HG02852 (cell line): Measurements from ENCODE around the gene PRAME.
"Not testable (repeated sequence)": the region's sequence is repeated elsewhere in the genome, so short reads cannot be mapped to it uniquely, and the experiment has no call there.

Experiments used
- ATAC-seq: cut with Tn5 transposase; IDR thresholded peaks from one replicate; pipeline ENCODE4 v1.9.1; 2021; ENCODE audit warnings: mild to moderate bottlenecking, moderate library complexity; ENCODE audit not compliant: unreplicated experiment

PRAME gene

DNA sequence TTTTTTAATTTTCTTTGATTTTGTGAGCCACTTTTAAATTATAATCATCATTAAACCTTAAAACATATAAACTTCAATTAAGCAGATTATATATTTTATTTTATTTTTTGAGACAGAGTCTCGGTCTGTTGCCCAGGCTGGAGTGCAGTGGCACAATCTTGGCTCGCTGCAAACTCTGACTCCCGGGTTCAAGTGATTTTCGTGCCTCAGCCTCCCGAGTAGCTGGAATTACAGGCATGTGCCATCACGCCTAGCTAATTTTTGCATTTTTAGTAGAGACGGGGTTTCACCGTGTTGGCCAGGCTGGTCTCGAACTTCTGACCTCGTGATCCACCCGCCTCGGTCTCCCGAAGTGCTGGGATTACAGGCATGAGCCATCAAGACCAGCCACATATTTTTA lies 22.5 kb upstream of the PRAME start:
- ATAC-seq: not testable (repeated sequence)

DNA sequence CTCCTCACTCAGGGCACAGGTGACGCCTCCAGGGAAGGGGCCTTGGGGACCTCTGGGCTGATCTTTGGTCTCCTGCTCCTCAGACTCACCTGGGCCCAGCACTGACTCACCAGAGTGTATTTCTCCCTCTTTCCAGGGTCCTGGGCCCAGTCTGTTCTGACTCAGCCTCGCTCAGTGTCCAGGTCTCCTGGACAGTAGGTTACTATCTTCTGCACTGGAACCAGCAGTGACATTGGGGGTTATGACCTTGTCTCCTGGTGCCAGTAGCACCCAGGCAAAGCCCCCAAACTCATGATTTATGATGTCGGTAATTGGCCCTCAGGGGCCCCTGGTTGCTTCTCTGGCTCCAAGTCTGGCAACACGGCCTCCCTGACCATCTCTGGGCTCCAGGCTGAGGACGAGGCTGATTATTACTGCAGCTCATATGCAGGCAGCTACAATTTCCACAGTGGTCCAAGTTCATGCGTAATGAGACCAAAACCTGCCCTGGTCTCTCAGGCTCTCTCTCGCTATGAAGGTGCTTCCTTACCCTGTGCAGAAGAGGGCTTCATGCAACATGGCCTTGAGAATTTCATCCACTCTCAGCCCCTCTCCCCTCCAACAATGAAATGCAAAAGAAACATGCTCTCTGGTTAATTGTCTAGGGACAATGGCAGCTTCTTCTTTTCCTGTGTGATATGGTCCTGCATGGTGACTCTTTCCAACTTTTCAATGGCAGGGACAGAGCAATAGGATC lies 21.0 kb upstream of the PRAME start:
- no peak for ATAC-seq

DNA sequence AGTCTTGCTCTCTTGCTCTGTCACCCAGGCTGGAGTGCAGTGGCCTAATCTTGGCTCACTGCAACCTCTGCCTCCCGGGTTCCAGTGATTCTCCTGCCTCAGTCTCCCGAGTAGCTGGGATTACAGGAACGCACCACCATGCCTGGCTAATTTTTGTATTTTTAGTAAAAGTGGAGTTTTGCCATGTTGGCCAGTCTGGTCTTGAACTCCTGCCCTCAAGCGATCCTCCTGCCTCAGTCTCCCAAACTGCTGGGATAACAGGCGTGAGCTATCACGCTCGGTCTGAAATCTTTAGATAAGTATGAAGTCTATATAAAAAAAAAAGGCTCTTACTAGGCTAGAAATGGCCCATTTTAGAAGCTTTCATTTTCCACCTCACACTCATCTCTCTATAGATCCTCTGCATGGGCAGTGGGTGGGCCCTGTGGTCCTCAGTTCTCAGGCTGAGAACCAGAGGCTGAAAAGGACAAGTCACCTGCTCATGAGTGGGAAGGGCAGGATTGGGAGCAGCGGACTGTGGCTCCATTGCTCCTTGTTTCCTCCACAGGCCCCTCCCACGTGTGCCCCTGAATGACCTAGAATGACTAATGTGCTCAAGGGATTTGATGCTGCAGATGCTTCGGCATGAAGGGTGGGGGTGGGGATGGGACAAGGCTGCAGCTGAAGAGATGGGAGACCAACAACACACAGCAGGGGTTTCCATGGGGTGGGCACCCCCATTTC lies 19.8 kb upstream of the PRAME start:
- ATAC-seq: no peak

GRCh38 chr22:22576989-22577427 lies 17.9 kb upstream of the PRAME start:
- ATAC-seq: no peak

DNA sequence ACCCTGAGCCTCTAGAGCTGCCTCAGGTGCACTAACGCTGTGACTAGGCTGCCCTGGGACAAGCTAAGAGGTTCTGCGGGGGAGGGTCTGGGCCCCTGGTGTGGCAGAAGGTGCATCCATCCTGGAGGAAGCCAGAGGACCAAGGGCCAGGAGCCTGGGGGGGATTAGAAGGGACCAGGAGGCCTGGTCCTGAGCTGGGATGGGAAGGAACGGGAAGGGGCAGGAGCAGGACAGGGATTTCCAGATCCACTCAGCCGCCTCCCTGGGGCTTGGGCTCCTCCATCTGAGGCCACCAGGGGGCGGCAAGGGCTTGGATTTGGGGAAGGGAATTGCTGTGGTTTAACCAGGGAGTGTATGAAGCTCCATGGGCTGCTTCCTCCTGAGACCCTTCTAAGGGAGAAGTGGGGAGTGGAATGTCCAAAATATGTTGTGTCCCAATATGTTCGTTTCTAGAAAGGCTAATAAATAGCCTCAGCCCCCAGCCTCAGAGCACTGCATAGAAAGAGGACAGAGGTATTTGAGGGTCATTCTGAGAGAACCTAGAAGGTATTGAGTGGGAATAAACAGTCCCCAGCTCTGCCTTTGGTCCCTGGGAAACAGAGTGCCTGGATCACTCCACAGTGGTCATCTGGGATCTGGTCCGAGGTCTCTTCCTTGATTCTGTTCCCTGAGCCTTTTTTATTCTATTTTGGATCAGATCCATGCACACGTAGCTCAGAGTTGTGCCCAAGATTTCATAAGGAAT lies 17.4 kb upstream of the PRAME start:
- ATAC-seq: no peak

DNA sequence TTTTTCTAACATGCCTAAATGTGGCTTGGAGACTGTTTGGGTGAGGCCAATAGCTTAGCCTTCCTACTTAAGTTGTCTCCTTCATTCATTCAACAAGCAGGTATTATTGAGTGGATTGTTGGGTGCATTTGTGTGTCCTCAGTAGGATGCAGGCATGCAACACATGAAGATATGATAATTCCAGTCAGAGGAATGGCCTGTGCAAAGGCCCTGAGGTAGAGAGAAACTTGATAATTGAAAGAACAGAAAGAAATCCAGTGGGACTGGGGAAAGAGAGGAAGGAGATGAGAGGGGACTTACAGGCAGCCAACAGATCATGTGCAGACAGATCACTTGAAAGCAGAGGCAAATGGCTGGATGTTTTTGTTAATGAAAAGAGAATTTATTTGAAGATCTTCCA lies 15.3 kb upstream of the PRAME start:
- no peak for ATAC-seq

GRCh38 chr22:22573047-22573889 lies 14.2 kb upstream of the PRAME start:
- no peak for ATAC-seq

DNA sequence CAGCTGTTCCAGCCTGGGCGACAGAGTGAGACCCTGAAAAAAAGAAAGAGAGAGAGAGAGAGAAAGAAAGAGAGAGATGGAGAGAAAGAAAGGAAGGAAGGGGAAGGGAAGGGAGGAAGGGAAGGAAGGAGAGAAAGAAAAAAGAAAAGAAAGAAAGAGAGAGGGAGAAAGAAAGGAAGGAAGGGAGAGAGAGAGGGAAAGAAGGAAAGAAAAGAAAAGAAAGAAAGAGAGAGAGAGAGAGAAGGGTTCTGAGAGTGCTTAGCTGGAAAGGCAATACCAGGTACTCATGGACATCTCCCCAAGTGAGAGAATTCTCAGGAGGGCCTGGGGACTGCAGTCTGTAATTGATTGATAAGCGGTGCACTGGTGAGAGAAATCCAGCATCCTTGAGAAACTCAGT lies 12.8 kb upstream of the PRAME start:
- ATAC-seq: no peak

- ATAC-seq: no peak
Measured at GRCh38 chr22:22571429-22571828, 12.4 kb upstream of the PRAME start.

GRCh38 chr22:22569218-22569617 lies 10.2 kb upstream of the PRAME start:
- ATAC-seq: no peak

DNA sequence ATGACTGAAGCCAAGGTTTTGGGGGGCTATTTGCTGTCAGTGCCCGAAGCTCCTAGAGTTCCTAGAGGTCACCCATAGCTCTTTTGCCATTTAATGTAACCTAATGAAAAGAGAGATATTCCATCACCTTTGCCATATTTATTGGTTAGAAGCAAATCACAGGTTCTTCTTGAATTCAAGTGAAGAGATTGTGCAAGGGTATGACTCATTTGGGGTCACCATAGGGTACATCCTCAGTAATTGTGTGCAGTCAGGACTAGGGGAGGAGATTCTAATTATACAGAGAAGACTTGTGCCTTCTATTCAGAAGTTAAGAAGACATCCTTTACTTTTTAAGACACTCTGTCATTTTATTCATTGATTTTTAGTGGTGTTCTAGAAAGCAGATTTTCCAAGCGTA lies 6.9 kb upstream of the PRAME start:
- ATAC-seq: no peak

DNA sequence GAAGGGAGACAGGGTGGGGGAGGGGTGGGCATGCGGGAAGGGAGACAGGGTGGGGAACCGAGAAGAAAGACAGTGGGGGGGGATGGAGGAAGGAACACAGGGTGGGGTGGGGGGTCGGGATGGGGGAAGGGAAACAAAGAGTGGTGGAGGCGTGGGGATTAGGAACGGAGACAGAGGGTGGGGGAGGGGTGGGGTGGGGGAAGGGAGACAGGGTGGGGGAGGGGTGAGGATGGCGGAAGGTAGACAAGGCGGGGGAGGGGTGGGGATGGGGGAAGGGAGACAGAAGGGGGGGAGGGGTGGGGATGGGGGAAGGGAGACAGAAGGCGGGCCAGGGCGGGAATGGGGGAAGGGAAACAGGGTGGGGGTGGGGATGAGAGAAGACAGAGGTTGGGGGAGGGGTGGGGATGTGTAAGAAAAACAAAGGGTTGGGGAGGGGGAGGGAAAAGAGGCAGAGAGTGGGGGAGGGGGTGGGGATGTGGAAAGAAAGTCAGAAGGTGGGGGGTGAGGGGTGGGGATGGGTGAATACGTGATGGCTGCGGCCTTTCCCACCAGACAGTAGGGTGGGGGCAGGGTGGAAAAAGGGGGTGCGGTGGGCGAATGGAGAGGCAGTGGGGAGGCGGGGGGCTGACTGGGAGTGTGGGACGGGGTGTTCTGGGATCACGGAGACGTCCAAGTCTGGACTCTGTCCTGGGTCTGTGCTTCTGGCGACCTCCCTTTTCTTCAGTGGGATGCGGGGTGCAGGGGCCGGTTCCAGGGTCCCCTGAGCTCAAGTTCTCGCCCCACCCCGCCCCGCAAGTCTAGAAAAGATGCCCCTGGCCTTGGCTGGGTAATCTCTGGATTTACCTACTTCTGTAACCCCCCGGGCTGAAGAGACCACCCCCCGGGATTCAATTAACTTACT lies 744 bp downstream of the PRAME start:
- no peak for ATAC-seq

DNA sequence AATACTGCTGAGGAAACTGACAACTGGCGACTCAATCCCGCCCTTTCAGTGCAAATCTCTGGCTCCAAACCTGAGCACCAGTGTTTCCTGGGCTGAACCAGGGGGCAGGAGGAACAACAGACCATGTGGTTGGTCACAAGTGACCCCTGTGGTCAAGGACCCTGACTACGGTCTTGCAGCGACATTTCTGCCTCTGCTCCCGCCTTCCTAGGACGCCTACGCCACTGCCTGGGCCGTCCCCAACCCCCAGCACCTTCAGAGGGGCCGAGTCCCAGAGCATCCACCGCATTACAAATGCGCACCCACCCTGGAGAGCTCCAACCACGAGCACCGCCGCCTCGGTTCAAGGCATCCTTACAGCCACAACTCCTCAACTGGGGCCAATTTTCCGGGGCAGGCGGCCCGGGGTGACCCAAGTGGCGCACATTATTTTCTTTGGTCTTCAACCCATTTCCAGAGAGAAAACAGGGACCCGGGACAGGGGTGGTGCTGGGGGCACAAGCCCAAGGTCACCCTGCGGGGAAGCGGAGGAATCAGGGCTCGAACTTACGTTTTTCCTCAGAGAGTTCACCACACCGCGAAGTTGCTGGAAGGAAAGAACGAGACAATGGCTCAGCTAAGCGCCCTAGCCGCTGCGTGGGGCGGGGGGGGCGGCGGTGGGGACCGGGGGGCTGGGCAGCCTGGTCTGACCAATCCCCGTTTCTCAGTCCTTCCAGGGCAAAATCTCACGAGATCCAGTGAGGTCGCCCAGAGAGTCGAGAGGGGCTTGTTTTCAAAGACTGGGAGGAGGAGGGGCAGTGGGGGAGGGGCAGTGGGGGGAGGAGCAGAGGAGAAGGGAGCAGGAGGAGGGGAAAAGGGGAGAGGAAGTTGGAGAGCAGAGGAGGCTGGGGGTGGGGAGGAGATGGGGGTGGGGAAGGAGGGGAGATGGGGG lies 1.8 kb downstream of the PRAME start:
- ATAC-seq: no peak

DNA sequence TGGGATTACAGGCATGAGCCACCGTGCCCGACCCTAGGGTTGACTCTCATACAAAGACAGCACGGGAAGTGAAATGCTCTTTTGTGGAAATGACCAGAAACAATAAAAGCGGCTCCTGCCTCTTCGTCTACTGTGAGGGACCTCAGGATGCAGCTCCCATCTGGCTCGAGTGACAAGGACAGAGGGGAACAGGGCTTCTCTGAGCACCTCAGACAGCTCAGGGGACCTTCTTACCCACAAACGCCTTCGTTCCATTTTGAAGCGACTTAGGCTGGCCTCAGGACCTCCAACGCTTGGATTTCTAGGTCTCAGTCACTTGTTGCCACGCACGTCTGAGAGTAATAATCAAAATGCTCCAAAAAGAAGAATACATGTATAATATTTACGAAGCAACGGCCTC lies 2.5 kb downstream of the PRAME start:
- ATAC-seq: no peak

DNA sequence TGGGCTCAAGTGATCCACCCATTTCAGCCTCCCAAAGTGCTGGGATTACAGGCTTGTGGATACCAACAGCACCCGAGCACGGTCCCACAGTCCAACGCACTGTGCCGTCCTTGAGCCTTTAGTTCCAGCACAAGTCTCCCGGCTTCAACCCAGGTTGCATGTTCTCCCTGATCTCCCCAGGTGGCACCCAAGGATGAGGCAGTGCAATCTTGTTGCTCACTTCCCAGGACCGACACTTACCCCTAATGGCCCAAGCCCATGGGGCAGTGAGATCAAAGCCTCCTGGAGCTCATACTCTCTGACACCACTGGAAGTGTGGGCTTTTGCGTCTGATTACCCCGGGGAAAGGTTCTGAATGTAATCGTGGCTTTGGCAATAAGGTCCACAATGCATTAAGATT lies 3.5 kb downstream of the PRAME start:
- ATAC-seq: no peak

- no peak for ATAC-seq
Measured at GRCh38 chr22:22554587-22555284, 4.3 kb downstream of the PRAME start.

DNA sequence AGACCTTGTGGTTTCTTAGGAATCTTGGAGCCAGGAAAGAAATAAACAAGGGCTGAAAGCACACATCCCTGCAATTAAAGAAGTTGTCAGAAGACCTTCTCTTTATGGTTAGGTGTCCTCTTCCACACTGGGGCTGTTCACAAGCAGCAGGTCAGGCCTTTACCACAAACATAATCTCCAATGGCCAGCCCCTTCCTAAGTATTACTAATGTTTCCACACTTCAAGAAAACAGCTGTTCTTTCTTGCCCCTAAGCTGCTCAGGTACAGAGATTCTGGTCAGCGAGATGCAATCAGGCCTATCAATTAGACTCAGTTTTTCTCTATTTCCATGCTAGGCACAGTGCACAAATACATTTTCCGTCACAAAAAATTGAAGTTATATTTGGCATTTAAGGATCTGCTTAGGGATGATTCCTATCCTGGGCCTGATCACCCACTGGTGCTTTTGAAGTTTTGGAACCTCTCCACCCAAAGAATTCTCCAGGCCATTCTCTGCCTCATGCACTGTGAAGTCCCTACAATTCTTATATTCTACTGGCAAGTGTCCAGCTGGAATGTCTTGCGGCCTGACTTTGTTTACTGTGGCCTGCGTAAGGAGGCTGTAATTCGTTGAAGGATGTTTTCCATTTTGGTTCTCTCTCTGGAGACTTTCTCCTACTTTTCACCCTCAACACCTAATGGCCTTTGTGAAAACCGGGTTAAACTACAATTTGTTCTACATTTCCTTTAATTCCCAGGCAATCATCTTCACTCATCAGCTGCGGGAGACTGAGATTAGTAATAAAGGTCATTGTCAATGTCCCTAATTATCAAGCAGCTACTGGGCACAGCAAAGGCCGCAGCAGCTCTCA lies 5.1 kb downstream of the PRAME start:
- no peak for ATAC-seq
